Kidney epithelial cell (primary cell): ENCODE results near the gene HOXD10. TPM values are rescaled to one million over a fixed set of nuclear protein-coding genes. Genes with fewer than 3 reads are reported as not detected.

Source experiments
- DNase-seq: peaks from one replicate; pipeline ENCODE4 v3.0.0-alpha.2; 2010; ENCODE audit warnings: low read depth
- H3K27me3 ChIP-seq: 2 replicates; pipeline ENCODE4 v1.6.0; 2011; ENCODE audit warnings: low read length; ENCODE audit not compliant: control insufficient read depth, insufficient read depth
- H3K36me3 ChIP-seq: 2 replicates; pipeline ENCODE4 v1.5.1; 2011; ENCODE audit warnings: low read length; ENCODE audit not compliant: control insufficient read depth, insufficient read depth
- H3K4me3 ChIP-seq: 2 replicates; pipeline ENCODE4 v1.5.1; 2011; ENCODE audit warnings: low read depth, mild to moderate bottlenecking, control low read depth, low read length
- CTCF ChIP-seq: IDR thresholded peaks from 2 replicates; pipeline ENCODE4 v1.5.1; 2011; ENCODE audit warnings: mild to moderate bottlenecking, moderate library complexity, low read length, control low read depth, inconsistent platforms; ENCODE audit not compliant: insufficient read depth, poor library complexity, severe bottlenecking
- total RNA-seq: library from RNA; depleted of rRNA; stranded (reverse); fragments of >200 nt; gene quantifications from 2 replicates; pipeline ENCODE4 v1.2.3, GENCODE V29; 2015

The HOXD10 gene
- total RNA-seq, 1 donor from 2014 or later: 5.6 TPM

DNA sequence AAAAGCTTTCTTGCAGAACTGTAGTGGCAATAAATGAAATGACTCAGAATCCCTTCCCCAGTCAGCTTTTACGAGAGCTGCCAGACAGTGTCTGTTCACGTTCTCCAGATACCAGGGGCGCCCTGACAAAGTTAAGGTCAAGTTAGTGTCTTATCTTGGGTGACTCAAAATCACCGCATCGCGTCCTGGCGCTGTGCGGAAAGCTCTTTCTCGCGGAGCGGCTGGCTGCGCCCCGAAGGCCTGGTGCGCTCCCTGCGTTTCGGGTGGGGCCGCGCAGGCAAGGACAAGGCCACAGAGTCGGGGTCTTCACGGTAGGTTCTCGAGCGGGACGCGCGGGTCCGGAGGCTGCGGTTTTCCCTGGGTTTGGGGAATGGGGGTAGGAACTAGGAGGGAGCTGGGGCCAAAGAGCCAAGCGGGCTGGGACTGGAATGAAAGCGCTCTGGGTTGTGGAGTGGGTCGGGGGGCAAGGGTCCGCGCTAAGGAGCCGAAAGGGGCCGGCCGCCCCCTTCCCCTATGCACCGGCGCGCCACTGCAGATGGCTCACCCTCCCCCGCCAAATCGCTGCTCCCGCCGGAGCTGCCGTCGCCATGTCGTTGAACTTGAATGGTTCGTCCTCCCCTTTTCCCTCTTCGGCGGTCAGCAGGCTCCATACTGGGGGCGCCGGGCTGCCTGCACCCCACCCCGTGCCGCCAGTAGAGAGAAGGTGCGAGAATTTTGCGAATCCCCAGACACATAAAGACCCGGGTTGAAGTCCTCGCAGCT, 12.1 kb upstream of the HOXD10 start:
- peak; percentile 72 for DNase-seq
- Histone ChIP-seq H3K4me3 (peak overlapping the region; percentile 63), H3K27me3 (peaks cover 30% of the 10 kb centered on the region), H3K36me3 (no peaks in the 10 kb centered on the region)
- no peak for TF ChIP-seq CTCF

DNA sequence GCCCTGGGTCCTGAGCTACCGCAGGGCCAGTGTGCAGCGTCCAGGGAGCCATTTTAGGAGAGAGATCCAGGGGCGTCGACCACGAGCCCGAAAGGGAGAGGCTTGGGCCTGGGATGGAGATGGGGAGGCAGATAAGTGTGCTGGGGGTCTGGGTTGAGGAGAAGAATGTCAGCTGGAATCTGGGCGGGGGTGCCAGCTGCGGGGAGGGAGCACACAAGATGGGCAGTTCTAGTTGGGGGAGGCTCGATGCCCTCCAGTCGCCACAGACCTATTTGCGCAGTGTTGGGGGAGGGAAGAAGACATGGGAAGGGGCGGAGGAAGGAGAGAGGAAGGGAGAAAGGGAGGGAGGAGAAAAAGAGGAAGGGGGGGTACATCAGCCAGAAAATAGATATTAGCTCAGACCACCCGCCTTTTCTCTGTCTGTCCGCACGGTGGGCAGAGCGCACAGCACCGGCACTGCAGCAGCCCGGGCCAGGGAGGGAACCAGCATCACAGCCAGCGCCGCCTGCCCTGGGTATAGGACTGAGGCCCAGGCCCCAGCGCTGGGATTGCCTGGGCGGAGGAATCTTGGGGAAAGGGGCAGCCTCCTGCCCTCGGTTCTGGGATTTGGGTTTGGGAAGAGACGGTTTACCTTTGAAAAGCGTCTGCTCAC, 11.4 kb upstream of the HOXD10 start:
- DNase-seq: no peak
- no peak for TF ChIP-seq CTCF
- H3K27me3 ChIP-seq: peaks cover 23% of the 10 kb centered on the region
- peak overlapping the region; percentile 63 for H3K4me3 ChIP-seq
- no peaks in the 10 kb centered on the region for H3K36me3 ChIP-seq

DNA sequence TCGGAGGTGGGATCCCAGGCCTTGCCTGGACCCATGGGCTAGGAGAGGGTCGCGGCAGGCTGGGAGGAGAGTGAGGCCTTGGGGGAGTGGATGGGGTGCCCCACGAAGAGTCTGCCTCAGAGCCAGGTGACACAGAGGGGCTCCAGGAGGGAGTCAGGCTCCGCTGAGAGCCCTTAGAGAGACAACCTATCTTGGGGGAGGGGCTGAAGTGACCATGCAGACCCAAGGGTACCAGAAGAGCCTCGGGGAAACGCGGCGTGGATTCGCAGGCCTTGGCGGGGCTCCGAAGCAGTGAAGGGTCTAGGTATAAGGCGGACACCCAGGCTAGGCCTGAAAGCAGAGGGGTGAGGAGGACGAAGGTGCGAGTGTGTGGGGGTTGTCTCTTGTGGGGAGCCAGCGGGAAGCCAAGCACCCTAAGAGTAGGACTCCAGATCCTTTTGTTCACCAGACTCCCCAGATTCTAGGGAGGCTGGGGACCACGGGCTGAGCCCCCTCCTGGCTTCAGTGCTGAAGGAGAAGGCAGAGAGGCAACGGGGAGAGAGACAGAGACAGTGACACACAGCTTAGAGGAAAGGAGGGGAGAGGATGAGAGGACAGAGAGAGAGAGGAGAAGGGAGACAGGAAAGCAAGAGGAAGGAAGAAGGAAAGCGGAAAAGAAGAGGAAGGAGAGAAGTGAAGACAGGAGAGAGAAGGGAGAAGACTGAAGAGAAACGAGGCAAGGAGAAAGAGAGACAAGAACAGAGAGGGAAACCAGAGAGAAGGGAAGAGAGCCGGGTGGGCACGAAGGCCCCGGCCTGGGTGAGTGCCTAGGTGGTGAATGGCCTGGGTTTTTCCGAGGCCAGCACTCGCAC, 10.6 kb upstream of the HOXD10 start:
- peak overlapping the region; percentile 63 for H3K4me3 ChIP-seq

GRCh38 chr2:176106581-176107539, 9.7 kb upstream of the HOXD10 start, which contains the start of gene HOXD11:
Gene HOXD11 (plus strand): TSS chr2:176107280. CDS start chr2:176107356, 76 bp downstream.
- no peak for TF ChIP-seq CTCF
- no peak for DNase-seq
- H3K27me3 ChIP-seq: peaks cover 7% of the 10 kb centered on the region
- peak within 1 kb of the TSS; percentile 63 for H3K4me3 ChIP-seq
- no peaks in the 10 kb centered on the region for H3K36me3 ChIP-seq

More for the DNA sequence above, 10.6 kb upstream of the HOXD10 start:
- peaks cover 15% of the 10 kb centered on the region for H3K27me3 ChIP-seq
- no peaks in the 10 kb centered on the region for H3K36me3 ChIP-seq
- TF ChIP-seq CTCF: no peak
- DNase-seq: no peak

- Histone ChIP-seq H3K4me3 (peak overlapping the region; percentile 63), H3K36me3 (no peaks in the 10 kb centered on the region), H3K27me3 (peaks cover 5% of the 10 kb centered on the region)
- TF ChIP-seq CTCF: no peak
- no peak for DNase-seq
These were observed 8.8 kb upstream of the HOXD10 start for GRCh38 chr2:176107731-176108181.
